ENCODE results near the gene PLCL2. TPM values are rescaled to one million over a fixed set of nuclear protein-coding genes. Genes with fewer than 3 reads are reported as not detected.
A peak's percentile ranks its signal among the peaks of the same experiment; 100 is the strongest.

Gene PLCL2
- total and polyA plus RNA-seq, 2 donors (not counting 3 experiments of a cell fraction or from before 2014, with no cell fraction given) = 2.3 to 10.7 TPM

- Histone ChIP-seq H3K9ac (replicated peaks; ENCODE audit: extremely low read depth, insufficient read depth, low read length) (peak overlapping the region; percentile 49), H4K20me1 (replicated peaks; ENCODE audit: control insufficient read depth, extremely low read depth, insufficient read depth, low read length) (no peaks in the 10 kb centered on the region), H3K4me3 (replicated peaks in 1 of 3; ENCODE audit: insufficient read depth in 1 of 3, low read depth in 1 of 3, low read length in 3 of 3) (peak overlapping the region in 2 of 3 experiments; percentile 6 to 41), H2AFZ (ENCODE audit: low read depth, low read length) (peak overlapping the region; percentile 50), H3K27ac (ENCODE audit: insufficient read depth, low read depth, low read length) (peak overlapping the region; percentile 75), H3K27me3 (ENCODE audit: control insufficient read depth in 2 of 2, insufficient read depth in 2 of 2, low read length in 2 of 2) (no peaks in the 10 kb centered on the region), H3K4me2 (ENCODE audit: insufficient read depth, low read length) (peak overlapping the region; percentile 91), H3K9me1 (replicated peaks; ENCODE audit: control insufficient read depth, extremely low read depth, insufficient read depth, low read length) (no peaks in the 10 kb centered on the region), H3K79me2 (ENCODE audit: control insufficient read depth, insufficient read depth, low read length) (no peaks in the 10 kb centered on the region), H3K4me1 (ENCODE audit: control insufficient read depth, extremely low read depth, insufficient read depth, low read length) (peaks cover 23% of the 10 kb centered on the region), H3K36me3 (ENCODE audit: control insufficient read depth in 2 of 2, extremely low read depth in 1 of 2, insufficient read depth in 2 of 2, low read length in 2 of 2) (no peaks in the 10 kb centered on the region), H3K9me3 (replicated peaks; ENCODE audit: control insufficient read depth, insufficient read depth, low read length) (no peaks in the 10 kb centered on the region)
- ChIA-PET CTCF (interaction anchor here (1.1 to 1.5 kb wide), 3 partner anchors 8 to 22 kb away, joined by 3 to 5 read pairs (median 4); no protein-coding TSS in a partner anchor), POLR2A (no interaction called here)
- FAIRE-seq (peak; percentile 95), DNase-seq (ENCODE audit: low read depth, low spot score) (peak; percentile 88)
- TF ChIP-seq FOS (IDR thresholded peaks at IDR 0.05; ENCODE audit: borderline replicate concordance, insufficient read depth, low read length) (peak; percentile 87), MYC (IDR thresholded peaks at IDR 0.05; ENCODE audit: low read depth, low read length) (no peak), JUN (IDR thresholded peaks at IDR 0.05; ENCODE audit: borderline replicate concordance, insufficient read depth, insufficient read length, low read depth) (peak; percentile 40)
- intact Hi-C loops (cut with micrococcal nuclease) = loop anchor here (1.0 to 2.0 kb wide), 3 partner anchors 20 to 42 kb away; partner anchors contain the start of gene PLCL2
- TSS peak; percentile 78 for BruUV-seq (replicated peaks)
- dilution Hi-C loops (cut with MboI; ENCODE audit: extremely low pct_ligation_motif_present, low sequenced_read_pairs) = no loop called here
These were observed 20.0 kb upstream of the PLCL2 start for GRCh38 chr3:16864610-16865313.

- Histone ChIP-seq H4K20me1 (replicated peaks; ENCODE audit: control insufficient read depth, extremely low read depth, insufficient read depth, low read length) (no peaks in the 10 kb centered on the region), H3K4me2 (ENCODE audit: insufficient read depth, low read length) (peak overlapping the region; percentile 91), H3K4me3 (replicated peaks in 1 of 3; ENCODE audit: insufficient read depth in 1 of 3, low read depth in 1 of 3, low read length in 3 of 3) (peak overlapping the region in 1 of 3 experiments; percentile 41), H3K9me3 (replicated peaks; ENCODE audit: control insufficient read depth, insufficient read depth, low read length) (no peaks in the 10 kb centered on the region), H3K27ac (ENCODE audit: insufficient read depth, low read depth, low read length) (peak overlapping the region; percentile 75), H2AFZ (ENCODE audit: low read depth, low read length) (no peak overlapping the region), H3K4me1 (ENCODE audit: control insufficient read depth, extremely low read depth, insufficient read depth, low read length) (peaks cover 23% of the 10 kb centered on the region), H3K9me1 (replicated peaks; ENCODE audit: control insufficient read depth, extremely low read depth, insufficient read depth, low read length) (no peaks in the 10 kb centered on the region), H3K79me2 (ENCODE audit: control insufficient read depth, insufficient read depth, low read length) (no peaks in the 10 kb centered on the region), H3K36me3 (ENCODE audit: control insufficient read depth in 2 of 2, extremely low read depth in 1 of 2, insufficient read depth in 2 of 2, low read length in 2 of 2) (no peaks in the 10 kb centered on the region), H3K27me3 (ENCODE audit: control insufficient read depth in 2 of 2, insufficient read depth in 2 of 2, low read length in 2 of 2) (no peaks in the 10 kb centered on the region), H3K9ac (replicated peaks; ENCODE audit: extremely low read depth, insufficient read depth, low read length) (no peak overlapping the region)
- ChIA-PET POLR2A (no interaction called here), CTCF (interaction anchor here (0.9 kb wide), 1 partner anchor 19 kb away, joined by 7 read pairs; the partner anchor contains the start of gene PLCL2)
- TF ChIP-seq GATA2 (IDR thresholded peaks at IDR 0.05; ENCODE audit: insufficient read depth, insufficient read length, low read depth, low read length) (no peak), MAX (IDR thresholded peaks at IDR 0.05; ENCODE audit: insufficient read depth, insufficient read length) (no peak), CTCF (IDR thresholded peaks at IDR 0.05; ENCODE audit: extremely low read depth in 1 of 2, insufficient read depth in 1 of 2, low read depth in 1 of 2, low read length in 2 of 2) (no peak), FOS (IDR thresholded peaks at IDR 0.05; ENCODE audit: borderline replicate concordance, insufficient read depth, low read length) (no peak), POLR2AphosphoS5 (IDR thresholded peaks at IDR 0.05; ENCODE audit: insufficient read depth, low read depth, low read length) (no peak), EZH2 (IDR thresholded peaks at IDR 0.05; ENCODE audit: borderline replicate concordance, low read depth, low read length, severe bottlenecking) (no peak), JUN (IDR thresholded peaks at IDR 0.05; ENCODE audit: borderline replicate concordance, insufficient read depth, insufficient read length, low read depth) (no peak), POLR2A (IDR thresholded peaks at IDR 0.05; ENCODE audit: low read depth, low read length) (no peak), MYC (IDR thresholded peaks at IDR 0.05; ENCODE audit: low read depth, low read length) (no peak)
- dilution Hi-C loops (cut with MboI; ENCODE audit: extremely low pct_ligation_motif_present, low sequenced_read_pairs) = no loop called here
- DNase-seq (ENCODE audit: low read depth, low spot score) (no peak), FAIRE-seq (peak; percentile 38)
- no TSS peak for BruUV-seq (replicated peaks)
- intact Hi-C loops (cut with micrococcal nuclease) = loop anchor here (2.0 kb wide), 2 partner anchors 37 to 41 kb away; no protein-coding TSS in a partner anchor
These were observed 19.4 kb upstream of the PLCL2 start for GRCh38 chr3:16865335-16865734.
